Measurements from ENCODE around the gene PISD. TPM values are rescaled to one million over a fixed set of nuclear protein-coding genes. Genes with fewer than 3 reads are reported as not detected.
A peak's percentile ranks its signal among the peaks of the same experiment; 100 is the strongest.

The PISD gene
- total and polyA plus RNA-seq, 8 donors, result 10.3 to 99.8 (median 24.7) TPM

GRCh38 chr22:31692186-31692886 lies 30.3 kb upstream of the PISD start:
- Histone ChIP-seq H3K4me1 (no peaks in the 10 kb centered on the region), H3K27me3 (no peaks in the 10 kb centered on the region), H3K36me3 (peaks cover 33 to 99% (median 98%) of the 10 kb centered on the region in 4 donors), H3K4me3 (no peak overlapping the region), H3K9me3 (no peaks in the 10 kb centered on the region), H3K27ac (no peak overlapping the region)
- intact Hi-C loops (cut with DNase I; ENCODE audit: low total_unique reads), result no loop called here
- WGBS, 5 donors, result 94 to 100% (median 100%) methylated on average over 1 of the region's 1 CpG
- TF ChIP-seq EP300 (IDR thresholded peaks at IDR 0.05) (no peak), POLR2AphosphoS5 (IDR thresholded peaks at IDR 0.05) (no peak), POLR2A (IDR thresholded peaks at IDR 0.05) (no peak)
- TF ChIP-seq, protein P1, sequence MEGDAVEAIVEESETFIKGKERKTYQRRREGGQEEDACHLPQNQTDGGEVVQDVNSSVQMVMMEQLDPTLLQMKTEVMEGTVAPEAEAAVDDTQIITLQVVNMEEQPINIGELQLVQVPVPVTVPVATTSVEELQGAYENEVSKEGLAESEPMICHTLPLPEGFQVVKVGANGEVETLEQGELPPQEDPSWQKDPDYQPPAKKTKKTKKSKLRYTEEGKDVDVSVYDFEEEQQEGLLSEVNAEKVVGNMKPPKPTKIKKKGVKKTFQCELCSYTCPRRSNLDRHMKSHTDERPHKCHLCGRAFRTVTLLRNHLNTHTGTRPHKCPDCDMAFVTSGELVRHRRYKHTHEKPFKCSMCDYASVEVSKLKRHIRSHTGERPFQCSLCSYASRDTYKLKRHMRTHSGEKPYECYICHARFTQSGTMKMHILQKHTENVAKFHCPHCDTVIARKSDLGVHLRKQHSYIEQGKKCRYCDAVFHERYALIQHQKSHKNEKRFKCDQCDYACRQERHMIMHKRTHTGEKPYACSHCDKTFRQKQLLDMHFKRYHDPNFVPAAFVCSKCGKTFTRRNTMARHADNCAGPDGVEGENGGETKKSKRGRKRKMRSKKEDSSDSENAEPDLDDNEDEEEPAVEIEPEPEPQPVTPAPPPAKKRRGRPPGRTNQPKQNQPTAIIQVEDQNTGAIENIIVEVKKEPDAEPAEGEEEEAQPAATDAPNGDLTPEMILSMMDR (IDR thresholded peaks at IDR 0.05), result no peak
- DNase-seq, result no peak

DNA sequence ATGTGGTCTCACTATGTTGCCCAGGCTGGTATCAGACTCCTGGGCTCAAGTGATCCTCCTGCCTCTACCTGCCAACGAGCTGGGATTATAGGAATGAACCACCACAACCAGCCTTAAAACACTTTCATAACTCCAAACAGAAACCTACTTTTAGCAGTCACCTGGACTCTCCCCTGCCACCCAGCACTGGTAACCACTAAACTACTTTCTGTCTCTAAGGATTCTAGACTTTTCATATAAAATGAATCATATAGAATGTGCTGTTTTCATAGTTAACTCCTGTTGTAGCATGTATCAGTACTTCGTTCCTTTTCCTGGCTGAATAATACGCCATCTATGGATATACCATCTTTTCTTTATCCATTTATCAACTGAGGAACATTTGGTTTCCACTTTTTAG lies 29.4 kb upstream of the PISD start:
- no peak for DNase-seq
- TF ChIP-seq POLR2AphosphoS5 (IDR thresholded peaks at IDR 0.05) (no peak), POLR2A (IDR thresholded peaks at IDR 0.05) (no peak), EP300 (IDR thresholded peaks at IDR 0.05) (no peak)
- TF ChIP-seq, protein P1 (IDR thresholded peaks at IDR 0.05), result no peak
- intact Hi-C loops (cut with DNase I; ENCODE audit: low total_unique reads), result no loop called here
- no peak overlapping the region for H3K4me3 ChIP-seq
- H3K4me1 ChIP-seq, result no peaks in the 10 kb centered on the region
- no peaks in the 10 kb centered on the region for H3K9me3 ChIP-seq
- H3K36me3 ChIP-seq, result peaks cover 39 to 99% (median 98%) of the 10 kb centered on the region in 4 donors
- H3K27me3 ChIP-seq, result no peaks in the 10 kb centered on the region
- no peak overlapping the region for H3K27ac ChIP-seq
- 96 to 98% (median 97%) methylated on average over 3 of the region's 3 CpGs for WGBS, 5 donors

DNA sequence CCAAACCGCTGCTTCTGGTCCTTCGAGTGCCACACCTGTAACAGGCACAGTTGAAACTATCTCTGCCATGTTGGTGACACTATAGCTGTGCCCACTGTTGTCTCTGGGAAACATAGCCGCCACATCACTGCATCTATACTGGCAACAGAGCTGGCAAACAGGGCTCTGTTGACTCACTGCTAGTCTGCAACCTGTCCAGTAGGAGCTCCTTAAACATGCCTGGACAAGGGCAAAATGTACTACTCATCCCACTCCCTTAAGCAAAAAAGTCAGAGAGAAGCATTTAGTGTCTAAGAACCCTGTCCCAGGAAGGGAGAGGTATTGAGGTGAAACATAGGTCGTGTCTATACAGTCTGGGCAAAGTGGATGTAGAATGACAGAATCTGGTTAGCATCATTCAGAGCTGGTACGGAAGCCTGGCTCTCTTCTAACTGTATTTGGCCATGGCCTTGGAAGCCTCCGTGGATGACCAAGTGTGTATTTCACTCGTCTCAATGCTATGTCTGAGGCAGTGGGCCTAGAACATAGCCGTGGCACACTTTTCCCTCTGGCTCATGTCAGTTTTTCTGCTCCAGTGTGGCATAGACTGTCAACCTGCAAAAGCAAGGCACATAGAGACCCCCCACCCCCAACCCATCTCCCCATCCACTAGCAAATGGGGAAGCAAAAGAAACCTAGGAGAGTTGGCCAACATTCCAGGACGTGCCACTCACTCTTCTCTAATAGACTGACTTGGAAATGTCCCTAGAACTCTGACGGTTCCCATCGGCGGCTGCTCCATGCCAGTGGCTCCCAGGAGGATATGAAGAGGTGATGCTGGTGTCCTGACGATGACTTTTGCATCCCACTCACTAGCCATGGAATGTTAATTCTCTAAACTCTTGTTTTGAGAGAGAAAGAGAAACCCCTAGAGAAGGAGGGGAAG lies 21.4 kb upstream of the PISD start:
- Histone ChIP-seq H3K36me3 (peaks cover 39 to 60% (median 59%) of the 10 kb centered on the region in 4 donors), H3K4me1 (peaks cover 0 to 26% (median 10%) of the 10 kb centered on the region in 4 donors), H3K9me3 (no peaks in the 10 kb centered on the region), H3K27me3 (no peaks in the 10 kb centered on the region), H3K4me3 (no peak overlapping the region), H3K27ac (peak overlapping the region in 1 of 5 donors; percentile 57)
- 82 to 95% (median 90%) methylated on average over 13 of the region's 13 CpGs for WGBS, 5 donors
- intact Hi-C loops (cut with DNase I; ENCODE audit: low total_unique reads), result no loop called here
- DNase-seq, result no peak
- TF ChIP-seq POLR2AphosphoS5 (IDR thresholded peaks at IDR 0.05), result no peak

DNA sequence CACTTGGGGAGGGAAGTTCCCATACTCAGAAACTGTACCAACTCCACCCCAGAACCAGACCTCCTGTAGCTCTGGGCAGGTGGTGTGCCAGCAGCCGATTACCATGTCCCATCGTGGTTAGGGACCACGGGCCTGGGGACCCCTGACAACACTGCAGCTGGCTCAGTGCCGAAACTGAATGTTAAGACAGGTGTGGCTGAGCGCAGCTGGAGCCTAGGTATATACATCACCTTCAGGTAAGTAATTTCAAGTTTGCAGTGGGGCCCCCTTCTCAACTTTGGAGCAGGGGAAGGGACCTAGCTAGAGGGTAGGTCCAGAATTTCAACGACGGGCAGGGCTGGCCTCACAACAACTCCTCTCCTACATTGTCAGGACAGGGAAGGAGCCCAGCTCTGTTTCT lies 20.7 kb upstream of the PISD start:
- peak overlapping the region in 2 of 5 donors; percentile 24 to 57 for H3K27ac ChIP-seq
- H3K4me3 ChIP-seq, result no peak overlapping the region
- intact Hi-C loops (cut with DNase I; ENCODE audit: low total_unique reads), result no loop called here
- no peaks in the 10 kb centered on the region for H3K9me3 ChIP-seq
- no peak for DNase-seq
- H3K36me3 ChIP-seq, result peaks cover 37 to 53% (median 52%) of the 10 kb centered on the region in 4 donors
- no peaks in the 10 kb centered on the region for H3K27me3 ChIP-seq
- H3K4me1 ChIP-seq, result peaks cover 0 to 26% (median 10%) of the 10 kb centered on the region in 4 donors
- TF ChIP-seq POLR2AphosphoS5 (IDR thresholded peaks at IDR 0.05) (no peak), POLR2A (IDR thresholded peaks at IDR 0.05) (no peak), EP300 (IDR thresholded peaks at IDR 0.05) (no peak)
- TF ChIP-seq, protein P1 (IDR thresholded peaks at IDR 0.05), result no peak
- WGBS, 5 donors, result 84 to 96% (median 92%) methylated on average over 4 to 7 of the region's 7 CpGs

Data from stomach (tissue), 9 donors.